ENCODE measurements around the gene ZFC3H1. TPM values are rescaled to one million over a fixed set of nuclear protein-coding genes. Genes with fewer than 3 reads are reported as not detected.

ZFC3H1 gene
- total RNA-seq, 2 experiments from 2014 or later: 31.1 to 66.8 TPM

DNA sequence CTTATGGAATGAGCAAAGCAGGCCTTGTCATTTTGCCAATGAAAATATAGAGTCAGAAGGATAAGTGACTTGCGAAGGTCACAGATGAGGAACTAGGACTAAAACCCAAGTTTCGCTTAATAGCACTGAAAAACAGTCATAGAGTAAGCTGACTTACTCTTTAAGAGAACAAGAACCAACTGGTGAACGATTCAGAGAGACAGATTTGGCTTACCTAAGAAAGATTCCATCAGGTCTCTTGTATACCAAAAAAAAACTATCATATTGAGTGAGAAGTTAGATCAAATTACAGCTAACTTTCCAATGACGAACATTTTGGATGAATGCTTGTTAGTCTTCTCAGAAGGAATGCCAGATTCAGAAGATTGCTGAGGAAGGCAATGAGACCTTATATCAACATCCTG is 74.2 kb downstream of the ZFC3H1 start:
- no peak overlapping the region for H3K4me3 ChIP-seq (ENCODE audit: low read depth, low read length, poor library complexity, severe bottlenecking)
- no peaks in the 10 kb centered on the region for H3K79me2 ChIP-seq (ENCODE audit: insufficient read depth, low read depth, low read length)
- TF ChIP-seq EZH2phosphoT487 (IDR thresholded peaks at IDR 0.05; ENCODE audit: borderline replicate concordance, low read depth, low read length): no peak
- TF ChIP-seq, protein P1, sequence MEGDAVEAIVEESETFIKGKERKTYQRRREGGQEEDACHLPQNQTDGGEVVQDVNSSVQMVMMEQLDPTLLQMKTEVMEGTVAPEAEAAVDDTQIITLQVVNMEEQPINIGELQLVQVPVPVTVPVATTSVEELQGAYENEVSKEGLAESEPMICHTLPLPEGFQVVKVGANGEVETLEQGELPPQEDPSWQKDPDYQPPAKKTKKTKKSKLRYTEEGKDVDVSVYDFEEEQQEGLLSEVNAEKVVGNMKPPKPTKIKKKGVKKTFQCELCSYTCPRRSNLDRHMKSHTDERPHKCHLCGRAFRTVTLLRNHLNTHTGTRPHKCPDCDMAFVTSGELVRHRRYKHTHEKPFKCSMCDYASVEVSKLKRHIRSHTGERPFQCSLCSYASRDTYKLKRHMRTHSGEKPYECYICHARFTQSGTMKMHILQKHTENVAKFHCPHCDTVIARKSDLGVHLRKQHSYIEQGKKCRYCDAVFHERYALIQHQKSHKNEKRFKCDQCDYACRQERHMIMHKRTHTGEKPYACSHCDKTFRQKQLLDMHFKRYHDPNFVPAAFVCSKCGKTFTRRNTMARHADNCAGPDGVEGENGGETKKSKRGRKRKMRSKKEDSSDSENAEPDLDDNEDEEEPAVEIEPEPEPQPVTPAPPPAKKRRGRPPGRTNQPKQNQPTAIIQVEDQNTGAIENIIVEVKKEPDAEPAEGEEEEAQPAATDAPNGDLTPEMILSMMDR (conservative IDR thresholded peaks at IDR 0.05; ENCODE audit: low read length): no peak
- H3K9me2 ChIP-seq (ENCODE audit: insufficient read depth, low read length): no peaks in the 10 kb centered on the region
- H3K27ac ChIP-seq (ENCODE audit: low read depth, low read length, poor library complexity, severe bottlenecking): no peak overlapping the region
- intact Hi-C loops (cut with micrococcal nuclease; ENCODE audit: unreplicated experiment): no loop called here
- no peaks in the 10 kb centered on the region for H4K20me1 ChIP-seq (ENCODE audit: insufficient read depth, low read length)
- no peaks in the 10 kb centered on the region for H3K9me3 ChIP-seq (ENCODE audit: low read length)
- POLR2A ChIA-PET: interaction anchor here (1.5 kb wide), 1 partner anchor 41 kb away, joined by 3 read pairs; no protein-coding TSS in a partner anchor
- no TSS peak for BruUV-seq (replicated peaks)
- CTCF ChIA-PET (ENCODE audit: unreplicated experiment): no interaction called here
- H2AFZ ChIP-seq (ENCODE audit: low read length): no peak overlapping the region
- no peaks in the 10 kb centered on the region for H3K36me3 ChIP-seq (ENCODE audit: insufficient read depth, low read length)
- H3K4me1 ChIP-seq (ENCODE audit: insufficient read depth, low read length, poor library complexity, severe bottlenecking): no peaks in the 10 kb centered on the region
- no peak overlapping the region for H3K4me2 ChIP-seq (ENCODE audit: low read length)
- no peak for DNase-seq (ENCODE audit: low spot score)

GRCh38 chr12:71587012-71587411 is 76.6 kb downstream of the ZFC3H1 start:
- TF ChIP-seq EZH2phosphoT487 (IDR thresholded peaks at IDR 0.05; ENCODE audit: borderline replicate concordance, low read depth, low read length): no peak
- TF ChIP-seq, protein P1 (conservative IDR thresholded peaks at IDR 0.05; ENCODE audit: low read length): no peak
- no peaks in the 10 kb centered on the region for H3K79me2 ChIP-seq (ENCODE audit: insufficient read depth, low read depth, low read length)
- H3K36me3 ChIP-seq (ENCODE audit: insufficient read depth, low read length): no peaks in the 10 kb centered on the region
- no peaks in the 10 kb centered on the region for H3K4me1 ChIP-seq (ENCODE audit: insufficient read depth, low read length, poor library complexity, severe bottlenecking)
- no peak overlapping the region for H2AFZ ChIP-seq (ENCODE audit: low read length)
- H3K9me3 ChIP-seq (ENCODE audit: low read length): no peaks in the 10 kb centered on the region
- no peaks in the 10 kb centered on the region for H4K20me1 ChIP-seq (ENCODE audit: insufficient read depth, low read length)
- no TSS peak for BruUV-seq (replicated peaks)
- POLR2A ChIA-PET: interaction anchor here (0.6 kb wide), 1 partner anchor 20 kb away, joined by 3 read pairs; no protein-coding TSS in a partner anchor
- H3K4me2 ChIP-seq (ENCODE audit: low read length): no peak overlapping the region
- no peak overlapping the region for H3K4me3 ChIP-seq (ENCODE audit: low read depth, low read length, poor library complexity, severe bottlenecking)
- CTCF ChIA-PET (ENCODE audit: unreplicated experiment): interaction anchor here (0.5 kb wide), 1 partner anchor 39 kb away, joined by 3 read pairs; no protein-coding TSS in a partner anchor
- no peak for DNase-seq (ENCODE audit: low spot score)
- no peak overlapping the region for H3K27ac ChIP-seq (ENCODE audit: low read depth, low read length, poor library complexity, severe bottlenecking)
- no peaks in the 10 kb centered on the region for H3K9me2 ChIP-seq (ENCODE audit: insufficient read depth, low read length)
- intact Hi-C loops (cut with micrococcal nuclease; ENCODE audit: unreplicated experiment): no loop called here

- intact Hi-C loops (cut with micrococcal nuclease; ENCODE audit: unreplicated experiment): no loop called here
- Histone ChIP-seq H3K9me3 (ENCODE audit: low read length) (no peaks in the 10 kb centered on the region), H3K4me1 (ENCODE audit: insufficient read depth, low read length, poor library complexity, severe bottlenecking) (no peaks in the 10 kb centered on the region), H3K9me2 (ENCODE audit: insufficient read depth, low read length) (no peaks in the 10 kb centered on the region), H4K20me1 (ENCODE audit: insufficient read depth, low read length) (no peaks in the 10 kb centered on the region), H3K36me3 (ENCODE audit: insufficient read depth, low read length) (no peaks in the 10 kb centered on the region), H3K27ac (ENCODE audit: low read depth, low read length, poor library complexity, severe bottlenecking) (no peak overlapping the region), H2AFZ (ENCODE audit: low read length) (no peak overlapping the region), H3K4me2 (ENCODE audit: low read length) (no peak overlapping the region), H3K4me3 (ENCODE audit: low read depth, low read length, poor library complexity, severe bottlenecking) (no peak overlapping the region), H3K79me2 (ENCODE audit: insufficient read depth, low read depth, low read length) (no peaks in the 10 kb centered on the region)
- DNase-seq (ENCODE audit: low spot score): no peak
- TF ChIP-seq, protein P1 (conservative IDR thresholded peaks at IDR 0.05; ENCODE audit: low read length): no peak
- TF ChIP-seq EZH2phosphoT487 (IDR thresholded peaks at IDR 0.05; ENCODE audit: borderline replicate concordance, low read depth, low read length): no peak
- POLR2A ChIA-PET: interaction anchor here (0.6 kb wide), 2 partner anchors 110 to 238 kb away, joined by 3 read pairs; no protein-coding TSS in a partner anchor
- CTCF ChIA-PET (ENCODE audit: unreplicated experiment): no interaction called here
- BruUV-seq (replicated peaks): no TSS peak
These were observed 78.4 kb downstream of the ZFC3H1 start for GRCh38 chr12:71585218-71585617.

Data from OCI-LY7 (cell line).